ENCODE measurements around the gene FAM217A.
A peak's percentile ranks its signal among the peaks of the same experiment; 100 is the strongest.

Gene FAM217A

GRCh38 chr6:4071330-4071729 lies 7.6 kb downstream of the FAM217A start:
- TF ChIP-seq CTCF (IDR thresholded peaks at IDR 0.05; ENCODE audit: poor library complexity, severe bottlenecking) = no peak
- Histone ChIP-seq H3K4me3 (ENCODE audit: severe bottlenecking) (no peak overlapping the region), H3K9me3 (ENCODE audit: severe bottlenecking) (no peaks in the 10 kb centered on the region), H3K4me1 (ENCODE audit: insufficient read depth, poor library complexity, severe bottlenecking) (peaks cover 4% of the 10 kb centered on the region), H3K36me3 (ENCODE audit: low read depth) (no peaks in the 10 kb centered on the region), H3K27me3 (ENCODE audit: insufficient read depth, poor library complexity, severe bottlenecking) (no peaks in the 10 kb centered on the region), H3K27ac (ENCODE audit: poor library complexity, severe bottlenecking) (no peak overlapping the region)
- ATAC-seq (ENCODE audit: low read depth) (no peak), DNase-seq (ENCODE audit: low spot score) (no peak)

GRCh38 chr6:4069199-4069598 lies 9.7 kb downstream of the FAM217A start:
- no peak for DNase-seq (ENCODE audit: low spot score)
- no peaks in the 10 kb centered on the region for H3K9me3 ChIP-seq (ENCODE audit: severe bottlenecking)
- H3K4me1 ChIP-seq (ENCODE audit: insufficient read depth, poor library complexity, severe bottlenecking) = no peaks in the 10 kb centered on the region
- ATAC-seq (ENCODE audit: low read depth) = no peak
- no peak for TF ChIP-seq CTCF (IDR thresholded peaks at IDR 0.05; ENCODE audit: poor library complexity, severe bottlenecking)
- peaks cover 6% of the 10 kb centered on the region for H3K36me3 ChIP-seq (ENCODE audit: low read depth)
- no peak overlapping the region for H3K4me3 ChIP-seq (ENCODE audit: severe bottlenecking)
- H3K27ac ChIP-seq (ENCODE audit: poor library complexity, severe bottlenecking) = no peak overlapping the region
- H3K27me3 ChIP-seq (ENCODE audit: insufficient read depth, poor library complexity, severe bottlenecking) = no peaks in the 10 kb centered on the region

GRCh38 chr6:4067673-4068072 lies 11.3 kb downstream of the FAM217A start:
- H3K27ac ChIP-seq (ENCODE audit: poor library complexity, severe bottlenecking) = no peak overlapping the region
- peaks cover 21% of the 10 kb centered on the region for H3K36me3 ChIP-seq (ENCODE audit: low read depth)
- DNase-seq (ENCODE audit: low spot score) (no peak), ATAC-seq (ENCODE audit: low read depth) (no peak)
- no peaks in the 10 kb centered on the region for H3K9me3 ChIP-seq (ENCODE audit: severe bottlenecking)
- H3K4me1 ChIP-seq (ENCODE audit: insufficient read depth, poor library complexity, severe bottlenecking) = no peaks in the 10 kb centered on the region
- H3K4me3 ChIP-seq (ENCODE audit: severe bottlenecking) = no peak overlapping the region
- TF ChIP-seq CTCF (IDR thresholded peaks at IDR 0.05; ENCODE audit: poor library complexity, severe bottlenecking) = no peak
- no peaks in the 10 kb centered on the region for H3K27me3 ChIP-seq (ENCODE audit: insufficient read depth, poor library complexity, severe bottlenecking)

- H3K4me1 ChIP-seq (ENCODE audit: insufficient read depth, poor library complexity, severe bottlenecking) = no peaks in the 10 kb centered on the region
- ATAC-seq (ENCODE audit: low read depth) (peak; percentile 58), DNase-seq (ENCODE audit: low spot score) (no peak)
- peaks cover 36% of the 10 kb centered on the region for H3K36me3 ChIP-seq (ENCODE audit: low read depth)
- H3K27ac ChIP-seq (ENCODE audit: poor library complexity, severe bottlenecking) = no peak overlapping the region
- H3K4me3 ChIP-seq (ENCODE audit: severe bottlenecking) = no peak overlapping the region
- no peaks in the 10 kb centered on the region for H3K27me3 ChIP-seq (ENCODE audit: insufficient read depth, poor library complexity, severe bottlenecking)
- TF ChIP-seq CTCF (IDR thresholded peaks at IDR 0.05; ENCODE audit: poor library complexity, severe bottlenecking) = no peak
- H3K9me3 ChIP-seq (ENCODE audit: severe bottlenecking) = no peaks in the 10 kb centered on the region
Observed at GRCh38 chr6:4066029-4066755, 12.7 kb downstream of the FAM217A start.

- H3K27me3 ChIP-seq (ENCODE audit: insufficient read depth, poor library complexity, severe bottlenecking) = no peaks in the 10 kb centered on the region
- TF ChIP-seq CTCF (IDR thresholded peaks at IDR 0.05; ENCODE audit: poor library complexity, severe bottlenecking) = peak; percentile 26
- peak overlapping the region; percentile 97 for H3K27ac ChIP-seq (ENCODE audit: poor library complexity, severe bottlenecking)
- no peaks in the 10 kb centered on the region for H3K9me3 ChIP-seq (ENCODE audit: severe bottlenecking)
- H3K4me3 ChIP-seq (ENCODE audit: severe bottlenecking) = no peak overlapping the region
- peaks cover 33% of the 10 kb centered on the region for H3K4me1 ChIP-seq (ENCODE audit: insufficient read depth, poor library complexity, severe bottlenecking)
- ATAC-seq (ENCODE audit: low read depth) (peak; percentile 93), DNase-seq (ENCODE audit: low spot score) (peak; percentile 80)
- H3K36me3 ChIP-seq (ENCODE audit: low read depth) = peaks cover 96% of the 10 kb centered on the region
Observed at GRCh38 chr6:4059115-4059777, 19.7 kb downstream of the FAM217A start.

All from RWPE2 (cell line).